ENCODE data around the gene PLCB2. TPM values are rescaled to one million over a fixed set of nuclear protein-coding genes. Genes with fewer than 3 reads are reported as not detected.

Gene PLCB2
- polyA plus RNA-seq, 1 of the 3 experiments (the other 2 are of a cell fraction): 0.15 TPM

DNA sequence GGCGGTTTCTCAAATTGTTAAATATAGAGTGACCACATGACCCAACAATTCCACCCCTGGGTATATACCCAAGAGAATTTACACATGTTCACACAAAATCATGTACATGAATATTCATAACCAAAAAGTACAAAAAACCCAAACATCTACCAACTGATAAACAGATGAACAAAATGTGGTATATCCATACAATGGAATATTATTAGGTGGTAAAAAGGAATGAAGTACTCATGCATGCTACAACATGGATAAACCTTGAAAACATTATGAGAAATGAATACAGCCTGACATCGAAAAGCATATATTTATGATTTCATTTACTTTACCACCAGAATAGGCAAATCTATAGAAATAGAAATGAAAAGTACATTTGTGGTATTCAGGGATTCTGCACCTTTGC is 7.4 kb downstream of the PLCB2 start (continued):
- TF ChIP-seq, protein P1, sequence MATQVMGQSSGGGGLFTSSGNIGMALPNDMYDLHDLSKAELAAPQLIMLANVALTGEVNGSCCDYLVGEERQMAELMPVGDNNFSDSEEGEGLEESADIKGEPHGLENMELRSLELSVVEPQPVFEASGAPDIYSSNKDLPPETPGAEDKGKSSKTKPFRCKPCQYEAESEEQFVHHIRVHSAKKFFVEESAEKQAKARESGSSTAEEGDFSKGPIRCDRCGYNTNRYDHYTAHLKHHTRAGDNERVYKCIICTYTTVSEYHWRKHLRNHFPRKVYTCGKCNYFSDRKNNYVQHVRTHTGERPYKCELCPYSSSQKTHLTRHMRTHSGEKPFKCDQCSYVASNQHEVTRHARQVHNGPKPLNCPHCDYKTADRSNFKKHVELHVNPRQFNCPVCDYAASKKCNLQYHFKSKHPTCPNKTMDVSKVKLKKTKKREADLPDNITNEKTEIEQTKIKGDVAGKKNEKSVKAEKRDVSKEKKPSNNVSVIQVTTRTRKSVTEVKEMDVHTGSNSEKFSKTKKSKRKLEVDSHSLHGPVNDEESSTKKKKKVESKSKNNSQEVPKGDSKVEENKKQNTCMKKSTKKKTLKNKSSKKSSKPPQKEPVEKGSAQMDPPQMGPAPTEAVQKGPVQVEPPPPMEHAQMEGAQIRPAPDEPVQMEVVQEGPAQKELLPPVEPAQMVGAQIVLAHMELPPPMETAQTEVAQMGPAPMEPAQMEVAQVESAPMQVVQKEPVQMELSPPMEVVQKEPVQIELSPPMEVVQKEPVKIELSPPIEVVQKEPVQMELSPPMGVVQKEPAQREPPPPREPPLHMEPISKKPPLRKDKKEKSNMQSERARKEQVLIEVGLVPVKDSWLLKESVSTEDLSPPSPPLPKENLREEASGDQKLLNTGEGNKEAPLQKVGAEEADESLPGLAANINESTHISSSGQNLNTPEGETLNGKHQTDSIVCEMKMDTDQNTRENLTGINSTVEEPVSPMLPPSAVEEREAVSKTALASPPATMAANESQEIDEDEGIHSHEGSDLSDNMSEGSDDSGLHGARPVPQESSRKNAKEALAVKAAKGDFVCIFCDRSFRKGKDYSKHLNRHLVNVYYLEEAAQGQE (IDR thresholded peaks at IDR 0.05; ENCODE audit: low read depth, low read length): no peak
- no peak for TF ChIP-seq PBX3 (IDR thresholded peaks at IDR 0.05)
- TF ChIP-seq TCF12 (IDR thresholded peaks at IDR 0.05): no peak
- no peak for TF ChIP-seq TAF1 (IDR thresholded peaks at IDR 0.05; ENCODE audit: borderline replicate concordance, low read depth, low read length)
- TF ChIP-seq, protein P2, sequence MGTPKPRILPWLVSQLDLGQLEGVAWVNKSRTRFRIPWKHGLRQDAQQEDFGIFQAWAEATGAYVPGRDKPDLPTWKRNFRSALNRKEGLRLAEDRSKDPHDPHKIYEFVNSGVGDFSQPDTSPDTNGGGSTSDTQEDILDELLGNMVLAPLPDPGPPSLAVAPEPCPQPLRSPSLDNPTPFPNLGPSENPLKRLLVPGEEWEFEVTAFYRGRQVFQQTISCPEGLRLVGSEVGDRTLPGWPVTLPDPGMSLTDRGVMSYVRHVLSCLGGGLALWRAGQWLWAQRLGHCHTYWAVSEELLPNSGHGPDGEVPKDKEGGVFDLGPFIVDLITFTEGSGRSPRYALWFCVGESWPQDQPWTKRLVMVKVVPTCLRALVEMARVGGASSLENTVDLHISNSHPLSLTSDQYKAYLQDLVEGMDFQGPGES (IDR thresholded peaks at IDR 0.05; ENCODE audit: low read depth, low read length): no peak
- no peak for TF ChIP-seq EZH2phosphoT487 (IDR thresholded peaks at IDR 0.05; ENCODE audit: borderline replicate concordance, low read depth)

DNA sequence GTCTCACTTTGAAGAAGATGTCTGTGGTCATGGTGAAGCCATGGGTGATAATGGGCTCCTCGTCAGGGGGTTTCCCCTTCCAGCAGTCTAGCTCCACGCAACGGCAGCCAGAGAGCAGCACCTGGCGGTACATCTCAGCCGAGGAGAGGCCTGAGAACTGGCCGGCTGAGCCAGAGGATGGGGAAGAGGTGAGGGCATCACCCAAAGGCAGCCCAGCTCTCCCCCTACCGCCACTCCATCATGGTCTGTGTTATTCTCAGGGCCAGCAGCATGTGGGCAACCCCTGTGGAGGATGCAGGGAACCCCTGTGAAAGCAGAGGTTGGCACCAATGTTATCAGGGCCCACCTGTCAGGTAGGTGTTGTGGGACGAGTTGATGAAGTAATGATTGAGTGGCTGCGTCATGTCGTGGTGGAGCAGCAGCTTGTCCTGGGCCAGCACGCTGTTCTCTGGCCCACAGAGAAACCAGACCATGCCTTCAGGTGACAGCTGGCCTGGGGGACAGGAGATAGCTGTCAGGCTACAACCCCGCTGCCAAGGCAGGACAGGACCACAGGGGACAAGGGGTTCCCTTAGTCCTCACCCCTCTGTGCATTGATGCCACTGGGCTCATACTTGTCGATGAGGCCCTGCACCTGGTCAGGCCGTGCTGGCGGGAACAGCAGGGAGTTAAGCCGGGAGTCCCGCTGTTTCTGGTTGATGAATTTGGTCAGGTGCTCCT is 9.4 kb downstream of the PLCB2 start:
- no peaks in the 10 kb centered on the region for H3F3A ChIP-seq (replicated peaks; ENCODE audit: insufficient read depth)
- ChIA-PET CTCF (interaction anchor here (29.7 to 66.3 kb wide), 2 partner anchors 24 to 43 kb away, joined by 818 to 2194 read pairs; partner anchors contain the start of genes CCDC9B, DISP2, INAFM2 and PHGR1), POLR2A (no interaction called here)
- H3K27ac ChIP-seq (ENCODE audit: low read depth in 2 of 2, low read length in 1 of 2): no peak overlapping the region
- no peak overlapping the region for H3K9ac ChIP-seq
- no peaks in the 10 kb centered on the region for H3K27me3 ChIP-seq (ENCODE audit: insufficient read depth)
- no peak overlapping the region for H2AFZ ChIP-seq (ENCODE audit: low read depth)
- TF ChIP-seq SIN3A (IDR thresholded peaks at IDR 0.05; ENCODE audit: borderline replicate concordance, low read depth, low read length) (no peak), FOXJ3 (CRISPR knock-in tag; IDR thresholded peaks at IDR 0.05) (no peak), CTCF (IDR thresholded peaks at IDR 0.05) (no peak), RXRA (IDR thresholded peaks at IDR 0.05; ENCODE audit: borderline replicate concordance, low read depth) (no peak), RAD21 (IDR thresholded peaks at IDR 0.05; ENCODE audit: low read length) (no peak), GATA2 (CRISPR knock-in tag; IDR thresholded peaks at IDR 0.05) (no peak), EZH2phosphoT487 (IDR thresholded peaks at IDR 0.05; ENCODE audit: borderline replicate concordance, low read depth) (no peak), USF1 (IDR thresholded peaks at IDR 0.05; ENCODE audit: borderline replicate concordance, low read depth) (no peak), MEF2A (IDR thresholded peaks at IDR 0.05; ENCODE audit: borderline replicate concordance, low read depth) (no peak)
- TF ChIP-seq, protein P2 (IDR thresholded peaks at IDR 0.05; ENCODE audit: low read depth, low read length): no peak
- no peak overlapping the region for H3K4me3 ChIP-seq (ENCODE audit: low read depth in 2 of 2, low read length in 1 of 2)
- peaks cover 0 to 40% of the 10 kb centered on the region in 2 experiments; a peak in 2 of 4 replicates for H3K4me1 ChIP-seq (ENCODE audit: control insufficient read depth in 1 of 2, insufficient read depth in 2 of 2, low read depth in 1 of 2, low read length in 1 of 2)
- 68% methylated on average over 15 of the region's 17 CpGs for WGBS (ENCODE audit: low lambda C conversion rate)
- no peaks in the 10 kb centered on the region for H3K9me2 ChIP-seq
- H3K36me3 ChIP-seq (replicated peaks in 1 of 2; ENCODE audit: control insufficient read depth in 1 of 2, insufficient read depth in 2 of 2, low read length in 1 of 2): no peaks in the 10 kb centered on the region
- no peaks in the 10 kb centered on the region for H4K20me1 ChIP-seq (ENCODE audit: insufficient read depth)
- no peak overlapping the region for H3K4me2 ChIP-seq
- H3K9me3 ChIP-seq: no peaks in the 10 kb centered on the region
- no peak for DNase-seq
- H3K79me2 ChIP-seq (ENCODE audit: insufficient read depth): no peaks in the 10 kb centered on the region

Measured in SK-N-SH (cell line).